ENCODE data around the gene COBL. TPM values are rescaled to one million over a fixed set of nuclear protein-coding genes. Genes with fewer than 3 reads are reported as not detected.

The COBL gene
- total RNA-seq, 1 donor from 2014 or later = 53.2 TPM

- Histone ChIP-seq H3K9ac (ENCODE audit: low read depth in 1 of 3, low read length in 3 of 3) (no peak overlapping the region), H3K9me3 (ENCODE audit: control insufficient read depth in 3 of 3, low read length in 3 of 3) (no peaks in the 10 kb centered on the region), H3K36me3 (ENCODE audit: control insufficient read depth in 3 of 3, insufficient read depth in 3 of 3, low read length in 3 of 3) (no peaks in the 10 kb centered on the region), H3K27ac (ENCODE audit: low read depth, low read length) (no peak overlapping the region), H3K27me3 (ENCODE audit: control insufficient read depth in 3 of 3, insufficient read depth in 3 of 3, low read length in 3 of 3) (no peaks in the 10 kb centered on the region), H3K4me3 (ENCODE audit: low read length in 3 of 3) (no peak overlapping the region), H3K4me1 (ENCODE audit: control insufficient read depth in 3 of 3, insufficient read depth in 3 of 3, low read length in 3 of 3) (no peaks in the 10 kb centered on the region)
Measured at GRCh38 chr7:50988465-50988864, 328.1 kb downstream of the COBL start.

- Histone ChIP-seq H3K9me3 (ENCODE audit: control insufficient read depth in 3 of 3, low read length in 3 of 3) (no peaks in the 10 kb centered on the region), H3K9ac (ENCODE audit: low read depth in 1 of 3, low read length in 3 of 3) (no peak overlapping the region), H3K4me1 (ENCODE audit: control insufficient read depth in 3 of 3, insufficient read depth in 3 of 3, low read length in 3 of 3) (no peaks in the 10 kb centered on the region), H3K36me3 (ENCODE audit: control insufficient read depth in 3 of 3, insufficient read depth in 3 of 3, low read length in 3 of 3) (no peaks in the 10 kb centered on the region), H3K27ac (ENCODE audit: low read depth, low read length) (no peak overlapping the region), H3K27me3 (ENCODE audit: control insufficient read depth in 3 of 3, insufficient read depth in 3 of 3, low read length in 3 of 3) (no peaks in the 10 kb centered on the region), H3K4me3 (ENCODE audit: low read length in 3 of 3) (no peak overlapping the region)
Measured at GRCh38 chr7:50985096-50985495, 331.5 kb downstream of the COBL start.

GRCh38 chr7:50983850-50984249 lies 332.8 kb downstream of the COBL start:
- H3K36me3 ChIP-seq (ENCODE audit: control insufficient read depth in 3 of 3, insufficient read depth in 3 of 3, low read length in 3 of 3) = no peaks in the 10 kb centered on the region
- no peaks in the 10 kb centered on the region for H3K27me3 ChIP-seq (ENCODE audit: control insufficient read depth in 3 of 3, insufficient read depth in 3 of 3, low read length in 3 of 3)
- H3K9ac ChIP-seq (ENCODE audit: low read depth in 1 of 3, low read length in 3 of 3) = no peak overlapping the region
- H3K27ac ChIP-seq (ENCODE audit: low read depth, low read length) = no peak overlapping the region
- H3K4me1 ChIP-seq (ENCODE audit: control insufficient read depth in 3 of 3, insufficient read depth in 3 of 3, low read length in 3 of 3) = no peaks in the 10 kb centered on the region
- no peak overlapping the region for H3K4me3 ChIP-seq (ENCODE audit: low read length in 3 of 3)
- H3K9me3 ChIP-seq (ENCODE audit: control insufficient read depth in 3 of 3, low read length in 3 of 3) = no peaks in the 10 kb centered on the region

GRCh38 chr7:50982626-50983025 lies 334.0 kb downstream of the COBL start:
- Histone ChIP-seq H3K4me3 (ENCODE audit: low read length in 3 of 3) (no peak overlapping the region), H3K36me3 (ENCODE audit: control insufficient read depth in 3 of 3, insufficient read depth in 3 of 3, low read length in 3 of 3) (no peaks in the 10 kb centered on the region), H3K4me1 (ENCODE audit: control insufficient read depth in 3 of 3, insufficient read depth in 3 of 3, low read length in 3 of 3) (no peaks in the 10 kb centered on the region), H3K27me3 (ENCODE audit: control insufficient read depth in 3 of 3, insufficient read depth in 3 of 3, low read length in 3 of 3) (no peaks in the 10 kb centered on the region), H3K27ac (ENCODE audit: low read depth, low read length) (no peak overlapping the region), H3K9me3 (ENCODE audit: control insufficient read depth in 3 of 3, low read length in 3 of 3) (no peaks in the 10 kb centered on the region), H3K9ac (ENCODE audit: low read depth in 1 of 3, low read length in 3 of 3) (no peak overlapping the region)

GRCh38 chr7:50981743-50982142 lies 334.9 kb downstream of the COBL start:
- no peak overlapping the region for H3K9ac ChIP-seq (ENCODE audit: low read depth in 1 of 3, low read length in 3 of 3)
- no peak overlapping the region for H3K4me3 ChIP-seq (ENCODE audit: low read length in 3 of 3)
- H3K36me3 ChIP-seq (ENCODE audit: control insufficient read depth in 3 of 3, insufficient read depth in 3 of 3, low read length in 3 of 3) = no peaks in the 10 kb centered on the region
- no peak overlapping the region for H3K27ac ChIP-seq (ENCODE audit: low read depth, low read length)
- H3K9me3 ChIP-seq (ENCODE audit: control insufficient read depth in 3 of 3, low read length in 3 of 3) = no peaks in the 10 kb centered on the region
- H3K27me3 ChIP-seq (ENCODE audit: control insufficient read depth in 3 of 3, insufficient read depth in 3 of 3, low read length in 3 of 3) = no peaks in the 10 kb centered on the region
- no peaks in the 10 kb centered on the region for H3K4me1 ChIP-seq (ENCODE audit: control insufficient read depth in 3 of 3, insufficient read depth in 3 of 3, low read length in 3 of 3)

GRCh38 chr7:50980411-50980810 lies 336.2 kb downstream of the COBL start:
- Histone ChIP-seq H3K27ac (ENCODE audit: low read depth, low read length) (no peak overlapping the region), H3K9me3 (ENCODE audit: control insufficient read depth in 3 of 3, low read length in 3 of 3) (no peaks in the 10 kb centered on the region), H3K27me3 (ENCODE audit: control insufficient read depth in 3 of 3, insufficient read depth in 3 of 3, low read length in 3 of 3) (no peaks in the 10 kb centered on the region), H3K4me3 (ENCODE audit: low read length in 3 of 3) (no peak overlapping the region), H3K4me1 (ENCODE audit: control insufficient read depth in 3 of 3, insufficient read depth in 3 of 3, low read length in 3 of 3) (no peaks in the 10 kb centered on the region), H3K36me3 (ENCODE audit: control insufficient read depth in 3 of 3, insufficient read depth in 3 of 3, low read length in 3 of 3) (no peaks in the 10 kb centered on the region), H3K9ac (ENCODE audit: low read depth in 1 of 3, low read length in 3 of 3) (no peak overlapping the region)

- no peak overlapping the region for H3K9ac ChIP-seq (ENCODE audit: low read depth in 1 of 3, low read length in 3 of 3)
- H3K36me3 ChIP-seq (ENCODE audit: control insufficient read depth in 3 of 3, insufficient read depth in 3 of 3, low read length in 3 of 3) = no peaks in the 10 kb centered on the region
- H3K9me3 ChIP-seq (ENCODE audit: control insufficient read depth in 3 of 3, low read length in 3 of 3) = no peaks in the 10 kb centered on the region
- H3K27me3 ChIP-seq (ENCODE audit: control insufficient read depth in 3 of 3, insufficient read depth in 3 of 3, low read length in 3 of 3) = no peaks in the 10 kb centered on the region
- H3K27ac ChIP-seq (ENCODE audit: low read depth, low read length) = no peak overlapping the region
- H3K4me3 ChIP-seq (ENCODE audit: low read length in 3 of 3) = no peak overlapping the region
- no peaks in the 10 kb centered on the region for H3K4me1 ChIP-seq (ENCODE audit: control insufficient read depth in 3 of 3, insufficient read depth in 3 of 3, low read length in 3 of 3)
Measured at GRCh38 chr7:50978633-50979215, 337.9 kb downstream of the COBL start.

GRCh38 chr7:50977421-50977820 lies 339.2 kb downstream of the COBL start:
- H3K36me3 ChIP-seq (ENCODE audit: control insufficient read depth in 3 of 3, insufficient read depth in 3 of 3, low read length in 3 of 3) = no peaks in the 10 kb centered on the region
- no peaks in the 10 kb centered on the region for H3K9me3 ChIP-seq (ENCODE audit: control insufficient read depth in 3 of 3, low read length in 3 of 3)
- H3K27me3 ChIP-seq (ENCODE audit: control insufficient read depth in 3 of 3, insufficient read depth in 3 of 3, low read length in 3 of 3) = no peaks in the 10 kb centered on the region
- H3K4me1 ChIP-seq (ENCODE audit: control insufficient read depth in 3 of 3, insufficient read depth in 3 of 3, low read length in 3 of 3) = no peaks in the 10 kb centered on the region
- H3K4me3 ChIP-seq (ENCODE audit: low read length in 3 of 3) = no peak overlapping the region
- H3K27ac ChIP-seq (ENCODE audit: low read depth, low read length) = no peak overlapping the region
- H3K9ac ChIP-seq (ENCODE audit: low read depth in 1 of 3, low read length in 3 of 3) = no peak overlapping the region

- no peaks in the 10 kb centered on the region for H3K9me3 ChIP-seq (ENCODE audit: control insufficient read depth in 3 of 3, low read length in 3 of 3)
- no peaks in the 10 kb centered on the region for H3K36me3 ChIP-seq (ENCODE audit: control insufficient read depth in 3 of 3, insufficient read depth in 3 of 3, low read length in 3 of 3)
- H3K4me3 ChIP-seq (ENCODE audit: low read length in 3 of 3) = no peak overlapping the region
- no peaks in the 10 kb centered on the region for H3K4me1 ChIP-seq (ENCODE audit: control insufficient read depth in 3 of 3, insufficient read depth in 3 of 3, low read length in 3 of 3)
- H3K9ac ChIP-seq (ENCODE audit: low read depth in 1 of 3, low read length in 3 of 3) = no peak overlapping the region
- H3K27me3 ChIP-seq (ENCODE audit: control insufficient read depth in 3 of 3, insufficient read depth in 3 of 3, low read length in 3 of 3) = no peaks in the 10 kb centered on the region
- no peak overlapping the region for H3K27ac ChIP-seq (ENCODE audit: low read depth, low read length)
Measured at GRCh38 chr7:50976064-50976463, 340.5 kb downstream of the COBL start.

GRCh38 chr7:50974240-50974639 lies 342.4 kb downstream of the COBL start:
- H3K27ac ChIP-seq (ENCODE audit: low read depth, low read length) = no peak overlapping the region
- no peaks in the 10 kb centered on the region for H3K4me1 ChIP-seq (ENCODE audit: control insufficient read depth in 3 of 3, insufficient read depth in 3 of 3, low read length in 3 of 3)
- no peak overlapping the region for H3K9ac ChIP-seq (ENCODE audit: low read depth in 1 of 3, low read length in 3 of 3)
- H3K4me3 ChIP-seq (ENCODE audit: low read length in 3 of 3) = no peak overlapping the region
- no peaks in the 10 kb centered on the region for H3K9me3 ChIP-seq (ENCODE audit: control insufficient read depth in 3 of 3, low read length in 3 of 3)
- H3K27me3 ChIP-seq (ENCODE audit: control insufficient read depth in 3 of 3, insufficient read depth in 3 of 3, low read length in 3 of 3) = no peaks in the 10 kb centered on the region
- H3K36me3 ChIP-seq (ENCODE audit: control insufficient read depth in 3 of 3, insufficient read depth in 3 of 3, low read length in 3 of 3) = no peaks in the 10 kb centered on the region

- no peaks in the 10 kb centered on the region for H3K27me3 ChIP-seq (ENCODE audit: control insufficient read depth in 3 of 3, insufficient read depth in 3 of 3, low read length in 3 of 3)
- no peaks in the 10 kb centered on the region for H3K36me3 ChIP-seq (ENCODE audit: control insufficient read depth in 3 of 3, insufficient read depth in 3 of 3, low read length in 3 of 3)
- no peak overlapping the region for H3K9ac ChIP-seq (ENCODE audit: low read depth in 1 of 3, low read length in 3 of 3)
- no peak overlapping the region for H3K4me3 ChIP-seq (ENCODE audit: low read length in 3 of 3)
- H3K9me3 ChIP-seq (ENCODE audit: control insufficient read depth in 3 of 3, low read length in 3 of 3) = no peaks in the 10 kb centered on the region
- no peak overlapping the region for H3K27ac ChIP-seq (ENCODE audit: low read depth, low read length)
- H3K4me1 ChIP-seq (ENCODE audit: control insufficient read depth in 3 of 3, insufficient read depth in 3 of 3, low read length in 3 of 3) = no peaks in the 10 kb centered on the region
Measured at GRCh38 chr7:50973814-50974213, 342.8 kb downstream of the COBL start.

Measured in skeletal muscle tissue (tissue), 4 donors.